Fibroblast of villous mesenchyme (primary cell): ENCODE measurements around the gene SLC24A4. TPM values are rescaled to one million over a fixed set of nuclear protein-coding genes. Genes with fewer than 3 reads are reported as not detected.
A peak's percentile ranks its signal among the peaks of the same experiment; 100 is the strongest.

Experiments used
- DNase-seq: peaks from one replicate; pipeline ENCODE4 v3.0.0-alpha.2; 2010; ENCODE audit warnings: low read depth
- H3K4me3 ChIP-seq: 2 replicates; pipeline ENCODE4 v1.5.1; 2011; ENCODE audit warnings: low read depth, mild to moderate bottlenecking, low read length
- CTCF ChIP-seq: IDR thresholded peaks from 2 replicates; pipeline ENCODE4 v1.5.1; 2012; ENCODE audit warnings: low read depth, mild to moderate bottlenecking, low read length; ENCODE audit not compliant: insufficient read depth
- total RNA-seq: library from RNA; depleted of rRNA; stranded (reverse); fragments of >200 nt; gene quantifications from 2 replicates; pipeline ENCODE4 v1.2.3, GENCODE V29; 2012

SLC24A4 gene
- total RNA-seq, 1 donor = not detected

- H3K4me3 ChIP-seq = no peak overlapping the region
- no peak for DNase-seq
- TF ChIP-seq CTCF = no peak
Measured at GRCh38 chr14:92482621-92483319, 159.8 kb downstream of the SLC24A4 start.

- H3K4me3 ChIP-seq = no peak overlapping the region
- DNase-seq = no peak
- no peak for TF ChIP-seq CTCF
Measured at GRCh38 chr14:92484132-92484823, 161.3 kb downstream of the SLC24A4 start.

GRCh38 chr14:92486881-92487280, 163.9 kb downstream of the SLC24A4 start:
- H3K4me3 ChIP-seq = no peak overlapping the region
- DNase-seq = peak; percentile 81
- TF ChIP-seq CTCF = no peak

- H3K4me3 ChIP-seq = no peak overlapping the region
- no peak for DNase-seq
- no peak for TF ChIP-seq CTCF
Measured at GRCh38 chr14:92487513-92488133, 164.7 kb downstream of the SLC24A4 start.

- H3K4me3 ChIP-seq = no peak overlapping the region
- DNase-seq = no peak
- no peak for TF ChIP-seq CTCF
Measured at GRCh38 chr14:92489394-92490238, 166.7 kb downstream of the SLC24A4 start.

- TF ChIP-seq CTCF = no peak
- DNase-seq = no peak
- H3K4me3 ChIP-seq = no peak overlapping the region
Measured at GRCh38 chr14:92490239-92490959, 167.4 kb downstream of the SLC24A4 start.
